ENCODE results near the gene LYRM1. TPM values are rescaled to one million over a fixed set of nuclear protein-coding genes. Genes with fewer than 3 reads are reported as not detected.
"Not testable (repeated sequence)": the region's sequence is repeated elsewhere in the genome, so short reads cannot be mapped to it uniquely, and the experiment has no call there.

LYRM1 gene
- total RNA-seq, 1 donor from 2014 or later, result 24.1 TPM

- Histone ChIP-seq H3K79me2 (ENCODE audit: insufficient read depth, low read length) (no peaks in the 10 kb centered on the region), H3K9me3 (ENCODE audit: insufficient read depth, low read depth, low read length) (no peaks in the 10 kb centered on the region), H3K4me1 (ENCODE audit: insufficient read depth, low read length) (no peaks in the 10 kb centered on the region), H3K9ac (ENCODE audit: low read length) (no peak overlapping the region), H3K4me2 (ENCODE audit: low read length) (no peak overlapping the region), H2AFZ (ENCODE audit: low read depth, low read length) (no peak overlapping the region), H3K27ac (ENCODE audit: low read depth, low read length) (no peak overlapping the region), H3K4me3 (ENCODE audit: insufficient read depth, low read depth, low read length) (no peak overlapping the region), H3K36me3 (ENCODE audit: insufficient read depth, low read length) (no peaks in the 10 kb centered on the region), H4K20me1 (ENCODE audit: insufficient read depth, low read length) (no peaks in the 10 kb centered on the region), H3K27me3 (ENCODE audit: insufficient read depth, low read length) (no peaks in the 10 kb centered on the region)
- H3K27me3 Mint-ChIP-seq (ENCODE audit: low read depth, unreplicated experiment), result no peaks in the 10 kb centered on the region
- no peaks in the 10 kb centered on the region for H3K9me3 Mint-ChIP-seq (ENCODE audit: unreplicated experiment)
- no peak overlapping the region for H3K27ac Mint-ChIP-seq (ENCODE audit: unreplicated experiment)
- DNase-seq (ENCODE audit: low read depth), result no peak
- H3K4me1 Mint-ChIP-seq (ENCODE audit: low read depth, unreplicated experiment), result peaks cover 5% of the 10 kb centered on the region
- TF ChIP-seq CTCF (IDR thresholded peaks at IDR 0.05; ENCODE audit: insufficient read depth, low read depth, low read length) (no peak), EZH2 (IDR thresholded peaks at IDR 0.05; ENCODE audit: insufficient read depth, low read length) (no peak)
- no peak overlapping the region for H3K4me3 Mint-ChIP-seq (ENCODE audit: unreplicated experiment)
- H3K36me3 Mint-ChIP-seq (ENCODE audit: low read depth, unreplicated experiment), result peaks cover 4% of the 10 kb centered on the region
- no peak for FAIRE-seq
Measured at GRCh38 chr16:20923876-20924275, 23.3 kb downstream of the LYRM1 start.

GRCh38 chr16:20925751-20926150, 25.2 kb downstream of the LYRM1 start:
- Histone ChIP-seq H2AFZ (ENCODE audit: low read depth, low read length) (no peak overlapping the region), H3K4me3 (ENCODE audit: insufficient read depth, low read depth, low read length) (no peak overlapping the region), H3K79me2 (ENCODE audit: insufficient read depth, low read length) (no peaks in the 10 kb centered on the region), H3K9me3 (ENCODE audit: insufficient read depth, low read depth, low read length) (no peaks in the 10 kb centered on the region), H3K9ac (ENCODE audit: low read length) (no peak overlapping the region), H3K4me1 (ENCODE audit: insufficient read depth, low read length) (no peaks in the 10 kb centered on the region), H4K20me1 (ENCODE audit: insufficient read depth, low read length) (no peaks in the 10 kb centered on the region), H3K4me2 (ENCODE audit: low read length) (no peak overlapping the region), H3K27ac (ENCODE audit: low read depth, low read length) (no peak overlapping the region), H3K27me3 (ENCODE audit: insufficient read depth, low read length) (no peaks in the 10 kb centered on the region), H3K36me3 (ENCODE audit: insufficient read depth, low read length) (no peaks in the 10 kb centered on the region)
- Mint-ChIP-seq H3K4me3 (ENCODE audit: unreplicated experiment) (no peak overlapping the region), H3K27ac (ENCODE audit: unreplicated experiment) (no peak overlapping the region), H3K9me3 (ENCODE audit: unreplicated experiment) (no peaks in the 10 kb centered on the region), H3K27me3 (ENCODE audit: low read depth, unreplicated experiment) (no peaks in the 10 kb centered on the region), H3K4me1 (ENCODE audit: low read depth, unreplicated experiment) (peaks cover 6% of the 10 kb centered on the region), H3K36me3 (ENCODE audit: low read depth, unreplicated experiment) (peaks cover 4% of the 10 kb centered on the region)
- FAIRE-seq (no peak), DNase-seq (ENCODE audit: low read depth) (no peak)
- no peak for TF ChIP-seq CTCF (IDR thresholded peaks at IDR 0.05; ENCODE audit: insufficient read depth, low read depth, low read length)
- no peak for TF ChIP-seq EZH2 (IDR thresholded peaks at IDR 0.05; ENCODE audit: insufficient read depth, low read length)

- H3K27ac ChIP-seq (ENCODE audit: low read depth, low read length), result no peak overlapping the region
- TF ChIP-seq EZH2 (IDR thresholded peaks at IDR 0.05; ENCODE audit: insufficient read depth, low read length) (no peak), CTCF (IDR thresholded peaks at IDR 0.05; ENCODE audit: insufficient read depth, low read depth, low read length) (no peak)
- no peaks in the 10 kb centered on the region for H3K9me3 ChIP-seq (ENCODE audit: insufficient read depth, low read depth, low read length)
- H2AFZ ChIP-seq (ENCODE audit: low read depth, low read length), result no peak overlapping the region
- Mint-ChIP-seq H3K9me3 (ENCODE audit: unreplicated experiment) (no peaks in the 10 kb centered on the region), H3K4me1 (ENCODE audit: low read depth, unreplicated experiment) (peaks cover 10% of the 10 kb centered on the region), H3K4me3 (ENCODE audit: unreplicated experiment) (no peak overlapping the region), H3K36me3 (ENCODE audit: low read depth, unreplicated experiment) (peaks cover 3% of the 10 kb centered on the region), H3K27me3 (ENCODE audit: low read depth, unreplicated experiment) (no peaks in the 10 kb centered on the region), H3K27ac (ENCODE audit: unreplicated experiment) (no peak overlapping the region)
- FAIRE-seq, result no peak
- H3K9ac ChIP-seq (ENCODE audit: low read length), result no peak overlapping the region
- H3K27me3 ChIP-seq (ENCODE audit: insufficient read depth, low read length), result no peaks in the 10 kb centered on the region
- DNase-seq (ENCODE audit: low read depth), result peak; percentile 30
- H3K4me2 ChIP-seq (ENCODE audit: low read length), result no peak overlapping the region
- H3K79me2 ChIP-seq (ENCODE audit: insufficient read depth, low read length), result no peaks in the 10 kb centered on the region
- H3K4me1 ChIP-seq (ENCODE audit: insufficient read depth, low read length), result no peaks in the 10 kb centered on the region
- no peaks in the 10 kb centered on the region for H3K36me3 ChIP-seq (ENCODE audit: insufficient read depth, low read length)
- H3K4me3 ChIP-seq (ENCODE audit: insufficient read depth, low read depth, low read length), result no peak overlapping the region
- H4K20me1 ChIP-seq (ENCODE audit: insufficient read depth, low read length), result no peaks in the 10 kb centered on the region
Measured at GRCh38 chr16:20928774-20929411, 28.3 kb downstream of the LYRM1 start.

- not testable (repeated sequence) for H3K4me2 ChIP-seq (ENCODE audit: low read length); H3K36me3 ChIP-seq (ENCODE audit: insufficient read depth, low read length); H3K27me3 ChIP-seq (ENCODE audit: insufficient read depth, low read length); H3K27ac Mint-ChIP-seq (ENCODE audit: unreplicated experiment); H3K27me3 Mint-ChIP-seq (ENCODE audit: low read depth, unreplicated experiment); H4K20me1 ChIP-seq (ENCODE audit: insufficient read depth, low read length); H3K9me3 ChIP-seq (ENCODE audit: insufficient read depth, low read depth, low read length); H3K4me3 ChIP-seq (ENCODE audit: insufficient read depth, low read depth, low read length); H3K27ac ChIP-seq (ENCODE audit: low read depth, low read length); H3K9ac ChIP-seq (ENCODE audit: low read length); H3K9me3 Mint-ChIP-seq (ENCODE audit: unreplicated experiment); H3K79me2 ChIP-seq (ENCODE audit: insufficient read depth, low read length); H3K4me1 ChIP-seq (ENCODE audit: insufficient read depth, low read length); H2AFZ ChIP-seq (ENCODE audit: low read depth, low read length); H3K36me3 Mint-ChIP-seq (ENCODE audit: low read depth, unreplicated experiment); FAIRE-seq; H3K4me3 Mint-ChIP-seq (ENCODE audit: unreplicated experiment)
- H3K4me1 Mint-ChIP-seq (ENCODE audit: low read depth, unreplicated experiment), result peaks cover 10% of the 10 kb centered on the region
- peak; percentile 32 for DNase-seq (ENCODE audit: low read depth)
Measured at GRCh38 chr16:20929676-20930364, 29.2 kb downstream of the LYRM1 start.
